Measurements from ENCODE around the gene DUS2.
"Not testable (repeated sequence)": the region's sequence is repeated elsewhere in the genome, so short reads cannot be mapped to it uniquely, and the experiment has no call there.

Gene DUS2

GRCh38 chr16:68089067-68089466 lies 66.0 kb downstream of the DUS2 start:
- DNase-seq, result no peak

- DNase-seq, result no peak
Measured at GRCh38 chr16:68090130-68090529, 67.0 kb downstream of the DUS2 start.

GRCh38 chr16:68090533-68090932 lies 67.4 kb downstream of the DUS2 start:
- no peak for DNase-seq

- no peak for DNase-seq
Measured at GRCh38 chr16:68091380-68092261, 68.5 kb downstream of the DUS2 start.

DNA sequence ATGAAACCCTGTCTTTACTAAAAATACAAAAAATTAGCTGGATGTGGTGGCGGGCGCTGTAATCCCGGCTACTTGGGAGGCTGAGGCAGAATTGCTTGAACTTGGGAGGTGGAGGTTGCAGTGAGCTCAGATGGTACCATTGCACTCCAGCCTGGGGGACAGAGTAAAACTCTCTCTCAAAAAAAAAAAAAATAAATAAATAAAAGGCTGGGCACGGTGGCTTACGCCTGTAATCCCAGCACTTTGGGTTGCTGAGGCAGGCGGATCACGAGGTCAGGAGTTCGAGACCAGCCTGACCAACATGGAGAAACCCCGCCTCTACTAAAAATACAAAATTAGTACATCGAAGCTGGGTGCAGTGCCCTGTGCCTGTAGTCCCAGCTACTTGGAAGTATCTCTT lies 69.2 kb downstream of the DUS2 start:
- not testable (repeated sequence) for DNase-seq

DNA sequence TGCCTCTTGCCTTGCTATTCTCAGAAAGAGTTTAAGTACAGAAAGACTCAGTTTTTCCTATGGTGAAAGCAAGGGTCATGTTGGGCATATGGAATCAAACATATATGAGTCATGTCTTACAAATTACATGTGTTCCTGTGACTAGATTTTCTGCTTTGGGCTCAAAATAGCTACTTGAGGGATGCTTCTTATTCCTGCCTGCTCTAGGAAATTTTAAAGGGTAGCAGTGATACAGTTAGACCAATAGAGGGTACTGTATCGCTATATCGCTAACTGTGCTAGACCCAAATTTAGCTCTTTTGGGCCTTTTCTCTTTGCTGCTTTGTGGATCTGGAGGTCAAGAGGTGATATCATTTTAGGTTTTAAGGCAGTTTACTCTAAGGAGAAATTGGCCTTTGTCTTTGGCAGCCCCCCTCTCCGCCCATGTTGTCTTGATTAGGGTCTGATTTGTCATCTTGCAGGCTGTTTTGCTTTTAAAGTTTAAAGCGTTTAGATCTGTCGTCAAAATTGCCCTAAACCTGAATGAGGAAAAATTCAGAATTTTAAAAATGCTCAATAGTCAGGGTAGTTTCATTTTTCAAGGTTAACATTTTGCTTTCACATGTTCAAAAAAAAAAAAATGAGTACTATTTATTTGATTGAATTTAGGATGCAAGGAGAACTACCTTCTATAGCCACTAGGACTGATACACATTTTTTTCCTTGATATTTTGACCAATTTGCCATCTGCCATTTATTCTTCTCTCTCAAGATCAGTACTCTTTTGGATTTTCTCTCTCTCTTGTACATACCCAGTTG lies 70.9 kb downstream of the DUS2 start:
- peak in 2 of 56 donors; percentile 2 to 5 for DNase-seq

DNA sequence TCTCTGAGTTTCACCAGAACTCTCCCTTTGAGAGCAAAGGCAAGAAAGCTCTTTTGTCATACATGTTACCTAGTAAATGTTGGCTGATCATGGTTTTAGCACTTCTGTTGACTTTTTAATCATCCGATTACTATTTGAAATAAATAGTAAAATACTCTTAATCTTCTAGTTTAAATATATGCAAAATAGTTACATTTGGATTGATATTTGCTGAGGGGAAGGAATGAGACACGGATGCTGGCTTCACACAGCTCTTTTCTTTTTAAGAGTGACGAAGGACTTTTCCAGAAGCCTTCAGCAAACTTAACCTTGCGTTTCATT lies 71.5 kb downstream of the DUS2 start:
- no peak for DNase-seq

DNA sequence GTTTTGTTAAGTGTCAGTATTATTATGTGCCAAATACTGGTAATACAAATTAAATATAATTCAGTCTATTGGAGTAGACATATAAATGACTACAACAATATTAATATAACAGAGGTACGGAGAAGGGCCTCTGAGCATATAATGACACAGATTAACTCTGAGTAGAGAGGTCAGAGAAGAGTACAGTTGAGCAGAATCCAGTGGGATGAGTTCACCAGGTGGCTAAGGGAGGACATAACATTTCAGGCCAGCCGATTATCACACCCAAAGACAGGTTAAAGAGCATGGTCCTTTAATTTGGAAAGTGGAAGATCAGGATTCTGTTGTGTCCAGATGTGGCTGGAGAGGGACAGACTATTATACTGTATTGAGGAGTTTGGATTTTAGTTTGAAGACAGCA lies 73.4 kb downstream of the DUS2 start:
- DNase-seq, result no peak

DNA sequence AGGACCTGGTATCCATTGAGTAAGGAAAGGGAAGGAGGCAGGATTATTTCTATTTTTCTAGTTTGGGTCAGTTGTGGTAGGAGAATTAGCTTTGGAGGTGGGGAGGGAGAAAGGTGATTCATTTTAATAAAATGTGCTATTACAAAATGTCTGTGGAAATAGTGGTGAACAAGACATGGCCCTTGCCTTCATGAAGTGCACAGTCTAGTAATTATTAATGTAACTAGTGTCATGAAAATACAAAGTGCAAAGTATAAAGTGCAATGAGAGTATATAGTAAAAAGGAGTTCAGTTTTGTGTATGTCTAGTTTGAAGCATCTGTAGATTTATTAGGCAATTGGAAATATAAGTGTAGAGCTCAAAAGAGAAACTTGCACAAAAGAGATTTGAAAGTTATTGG lies 74.0 kb downstream of the DUS2 start:
- no peak for DNase-seq

DNA sequence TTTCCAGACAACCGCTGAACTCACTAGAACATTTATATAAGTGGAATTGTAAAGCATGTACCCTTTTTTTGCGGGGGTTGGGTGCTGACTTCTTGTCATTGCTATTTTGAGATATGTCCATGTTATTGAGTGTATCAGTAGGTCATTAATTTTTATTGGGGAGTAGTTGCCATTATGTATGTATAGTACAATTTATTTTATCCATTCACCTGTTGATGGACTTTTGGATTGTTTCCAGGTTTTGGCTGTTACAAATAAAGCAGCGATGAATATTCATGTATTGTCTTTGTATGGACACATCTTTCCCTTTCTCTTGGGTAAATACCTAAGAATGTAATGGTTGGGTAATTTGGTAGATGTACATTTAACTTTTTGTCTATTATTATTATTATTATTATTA lies 74.8 kb downstream of the DUS2 start:
- no peak for DNase-seq

DNA sequence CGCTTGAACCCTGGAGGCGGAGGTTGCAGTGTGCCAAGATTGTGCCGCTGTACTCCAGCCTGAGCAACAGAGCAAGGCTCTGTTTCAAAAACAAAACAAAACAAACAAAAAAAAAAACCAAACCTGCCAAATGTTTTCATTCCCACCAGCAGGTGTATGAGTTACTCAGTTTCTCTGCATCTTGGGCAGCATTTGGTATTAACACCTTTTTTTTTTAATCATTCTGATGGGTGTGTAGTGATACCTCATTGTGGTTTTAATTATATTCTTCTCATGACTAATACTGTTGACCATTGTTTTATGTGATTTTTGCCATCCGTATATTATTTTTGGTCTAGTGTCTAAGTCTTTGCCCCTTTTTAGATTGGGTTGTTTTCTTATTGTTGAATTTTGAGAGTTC lies 77.4 kb downstream of the DUS2 start:
- DNase-seq, result no peak

DNA sequence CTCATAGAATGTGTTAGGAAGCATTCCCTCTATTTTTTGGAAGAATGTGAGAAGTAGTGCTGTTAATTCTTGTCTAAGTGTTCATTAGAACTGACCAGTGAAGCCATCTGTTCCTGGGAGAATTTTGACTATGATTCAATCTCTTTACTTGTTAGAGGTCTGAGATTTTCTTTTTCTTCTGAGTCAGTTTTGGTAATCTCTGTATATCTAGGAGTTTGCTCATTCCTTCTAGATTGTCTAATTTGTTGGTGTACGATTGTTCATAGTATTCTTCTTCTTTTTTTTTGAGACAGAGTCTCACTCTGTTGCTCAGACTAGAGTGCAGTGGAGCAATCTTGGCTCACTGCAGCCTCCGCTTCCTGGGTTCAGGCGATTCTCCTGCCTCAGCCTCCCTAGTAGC lies 82.5 kb downstream of the DUS2 start:
- no peak for DNase-seq

DNA sequence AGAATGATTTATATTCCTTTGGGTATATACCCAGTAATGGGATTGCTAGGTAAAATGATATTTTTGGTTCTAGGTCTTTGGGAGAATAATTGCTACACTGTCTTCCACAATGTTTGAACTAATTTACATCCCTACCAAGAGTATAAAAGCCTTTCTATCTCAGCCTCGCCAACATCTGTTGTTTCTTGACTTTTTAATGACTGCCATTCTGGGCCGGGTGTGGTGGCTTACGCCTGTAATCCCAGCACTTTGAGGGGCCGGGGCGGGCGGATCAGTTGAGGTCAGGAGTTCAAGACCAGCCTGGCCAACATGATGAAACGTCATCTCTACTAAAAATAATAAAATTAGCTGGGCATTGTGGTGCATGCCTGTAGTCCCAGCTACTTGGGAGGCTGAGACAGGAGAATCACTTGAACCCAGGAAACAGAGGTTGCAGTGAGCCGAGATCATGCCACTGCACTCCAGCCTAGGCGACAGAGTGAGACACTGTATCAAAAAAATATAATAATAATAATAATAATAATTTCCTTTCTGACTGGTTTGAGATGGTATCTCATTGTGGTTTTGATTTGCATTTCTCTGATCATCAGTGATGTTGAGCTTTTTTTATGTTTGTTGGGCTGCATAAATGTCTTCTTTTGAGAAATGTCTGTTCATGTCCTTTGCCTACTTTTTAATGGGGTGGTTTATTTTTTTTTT lies 84.3 kb downstream of the DUS2 start:
- not testable (repeated sequence) for DNase-seq

GRCh38 chr16:68109156-68109555 lies 86.1 kb downstream of the DUS2 start:
- not testable (repeated sequence) for DNase-seq

DNA sequence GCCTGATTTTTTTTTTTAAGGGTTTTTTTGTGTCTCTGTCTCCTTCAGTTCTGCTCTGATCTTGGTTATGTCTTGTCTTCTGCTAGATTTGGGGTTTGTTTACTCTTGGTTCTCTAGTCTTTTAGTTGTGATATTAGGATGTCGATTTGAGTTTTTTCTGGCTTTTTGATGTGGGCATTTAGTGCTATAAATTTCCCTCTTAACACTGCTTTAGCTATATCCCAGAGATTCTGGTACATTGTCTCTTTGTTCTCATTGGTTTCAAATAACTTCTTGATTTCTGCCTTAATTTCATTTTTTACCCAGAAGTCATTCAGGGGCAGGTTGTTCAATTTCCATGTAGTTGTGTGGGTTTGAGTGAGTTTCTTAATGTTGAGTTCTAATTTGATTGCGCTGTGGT lies 87.5 kb downstream of the DUS2 start:
- DNase-seq, result not testable (repeated sequence)

- no peak for DNase-seq
Measured at GRCh38 chr16:68111379-68111778, 88.3 kb downstream of the DUS2 start.

GRCh38 chr16:68113059-68113761 lies 90.1 kb downstream of the DUS2 start:
- no peak for DNase-seq

- DNase-seq, result no peak
Measured at GRCh38 chr16:68113765-68114240, 90.7 kb downstream of the DUS2 start.

GRCh38 chr16:68114939-68115338 lies 91.9 kb downstream of the DUS2 start:
- DNase-seq, result not testable (repeated sequence)

DNA sequence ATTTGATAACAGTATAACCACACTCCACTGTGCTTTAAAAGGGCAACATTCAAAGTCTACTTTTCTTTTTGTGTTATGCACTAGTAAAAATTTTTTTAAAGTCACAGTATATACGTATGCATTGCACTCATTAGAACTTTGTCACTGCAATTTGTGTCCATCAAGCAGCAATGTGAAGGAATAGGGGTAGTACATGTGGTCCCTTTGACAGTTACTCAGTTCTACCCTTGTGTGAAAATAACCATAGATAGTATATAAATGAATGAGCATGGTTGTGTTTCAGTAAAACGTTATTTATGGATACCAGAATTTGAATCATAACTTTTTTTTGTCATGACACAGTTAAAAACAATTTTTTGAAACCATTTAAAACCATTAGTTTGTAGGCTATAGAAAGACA lies 92.8 kb downstream of the DUS2 start:
- DNase-seq, result no peak

- DNase-seq, result no peak
Measured at GRCh38 chr16:68116256-68116867, 93.3 kb downstream of the DUS2 start.
